CD4-positive, alpha-beta T cell treated with Interleukin-6 for 4 hours (primary cell): ENCODE results near the gene ARL15.

Experiments
- DNase-seq: peaks from one replicate; pipeline ENCODE4 v3.0.0-alpha.2; 2020; ENCODE audit warnings: mixed read lengths

ARL15 gene

DNA sequence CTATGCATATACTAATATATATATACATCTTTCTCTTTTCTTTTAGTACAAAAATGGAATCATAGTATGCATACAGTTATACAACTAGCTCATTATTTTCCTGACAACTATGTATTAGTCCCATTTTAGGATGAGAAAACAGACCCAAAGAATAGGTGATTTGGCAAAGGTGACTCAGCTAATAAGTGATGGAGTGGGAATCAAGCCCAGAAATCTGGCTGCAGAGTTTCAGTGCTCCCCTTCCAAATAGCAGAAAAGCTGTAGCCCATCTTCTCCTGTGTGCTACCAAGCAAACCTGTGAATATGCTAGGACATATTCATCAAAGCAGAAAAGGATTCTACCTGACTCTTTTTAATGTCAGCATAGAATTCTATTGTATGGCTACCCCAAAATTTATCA lies 114.7 kb downstream of the ARL15 start:
- DNase-seq, result no peak

DNA sequence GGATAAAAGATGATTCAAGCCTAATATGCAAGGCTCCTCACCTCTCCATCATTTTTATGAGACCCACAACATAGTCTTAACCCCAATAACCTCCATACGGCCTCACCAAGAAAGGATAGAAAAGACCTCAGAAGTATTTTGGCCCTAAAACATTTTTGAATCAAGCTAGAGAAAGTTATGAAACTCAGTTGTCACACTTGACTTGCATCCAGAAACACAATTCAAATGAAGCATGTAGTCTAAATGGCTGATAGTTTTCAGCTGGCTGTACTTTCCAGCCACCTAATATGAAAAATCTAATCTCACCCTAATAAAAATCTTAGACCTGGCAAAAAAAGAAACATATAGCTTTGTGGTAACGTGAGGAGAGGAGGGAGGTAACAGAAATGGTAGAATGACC lies 116.1 kb downstream of the ARL15 start:
- DNase-seq, result no peak

DNA sequence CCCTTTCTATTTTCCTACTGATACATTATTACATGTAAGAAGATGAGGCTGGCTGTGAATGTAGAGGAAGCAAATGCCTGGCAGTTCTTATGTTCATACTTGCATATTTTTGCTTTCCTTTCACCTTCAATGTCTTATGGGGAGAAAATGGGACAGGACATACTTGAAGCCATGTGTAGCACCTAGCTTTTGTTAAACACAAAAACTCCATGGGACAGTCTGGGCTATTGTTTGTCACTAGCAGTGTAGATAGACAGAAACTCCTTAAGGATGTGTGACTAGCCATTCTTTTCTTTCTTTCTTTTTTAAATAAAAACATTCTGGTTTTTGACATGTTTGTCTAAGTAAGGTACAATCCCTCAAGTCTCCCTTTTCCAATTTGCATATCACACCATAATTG lies 122.7 kb downstream of the ARL15 start:
- no peak for DNase-seq

DNA sequence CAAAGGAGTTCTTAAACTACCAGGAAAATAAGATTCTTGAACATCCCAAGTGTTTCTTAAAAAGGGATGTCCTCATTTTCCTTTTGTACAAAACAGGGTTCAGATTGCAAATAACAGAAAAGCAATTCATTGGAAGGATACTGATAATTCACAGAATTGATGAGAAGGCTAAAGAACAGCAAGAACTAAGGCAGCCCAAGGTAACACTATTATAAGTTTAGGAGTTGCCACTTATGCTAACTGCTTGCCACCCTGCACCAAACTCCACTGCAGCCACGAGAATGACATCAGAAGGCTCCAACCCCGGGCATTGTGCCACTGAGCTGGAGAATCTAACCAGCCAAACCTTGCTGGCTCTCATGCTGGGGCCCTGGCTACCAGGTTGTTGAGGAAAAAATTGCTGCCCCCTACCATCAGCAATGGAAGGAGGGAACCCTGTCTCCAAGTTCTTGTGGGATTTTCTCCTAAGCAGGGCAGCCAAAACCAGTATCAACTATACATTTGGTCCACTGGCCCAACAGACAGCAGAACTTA lies 123.4 kb downstream of the ARL15 start:
- no peak for DNase-seq

DNA sequence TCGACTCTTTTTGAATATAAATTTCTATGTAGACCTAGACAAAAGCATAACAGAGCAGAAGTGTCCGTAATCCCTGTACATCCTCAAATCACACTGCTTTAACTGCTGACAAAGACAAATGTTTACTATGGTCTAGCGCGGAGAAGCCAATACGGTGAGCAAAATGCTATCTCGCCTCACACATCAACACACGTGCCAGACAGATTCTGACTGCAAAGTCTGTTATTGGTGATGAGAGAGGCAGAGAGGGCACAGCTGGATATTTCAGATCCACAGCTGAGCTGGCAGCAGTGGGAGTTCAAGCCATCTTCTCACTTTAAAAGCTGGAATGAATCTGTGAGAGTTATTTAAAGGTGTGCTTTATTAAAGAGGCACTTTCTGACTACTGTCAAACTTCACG lies 124.3 kb downstream of the ARL15 start:
- no peak for DNase-seq

DNA sequence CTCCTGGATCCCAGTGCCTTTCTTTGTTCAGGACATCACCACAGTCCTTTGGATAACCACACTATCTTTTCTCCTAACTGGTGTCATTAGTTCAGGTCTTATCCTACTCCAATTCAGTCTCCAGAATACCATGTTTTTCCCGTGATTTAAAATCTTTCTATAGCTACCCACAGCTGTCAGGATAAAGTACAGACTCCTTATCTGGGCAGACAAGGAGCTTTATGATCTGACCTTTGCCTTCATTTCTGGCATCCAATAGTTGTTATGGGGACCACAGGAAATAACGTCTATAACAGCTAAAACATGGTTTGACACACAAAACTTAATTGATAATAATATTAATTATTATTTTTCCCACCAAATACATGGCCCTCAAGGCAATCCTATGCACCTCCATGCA lies 125.6 kb downstream of the ARL15 start:
- no peak for DNase-seq

DNA sequence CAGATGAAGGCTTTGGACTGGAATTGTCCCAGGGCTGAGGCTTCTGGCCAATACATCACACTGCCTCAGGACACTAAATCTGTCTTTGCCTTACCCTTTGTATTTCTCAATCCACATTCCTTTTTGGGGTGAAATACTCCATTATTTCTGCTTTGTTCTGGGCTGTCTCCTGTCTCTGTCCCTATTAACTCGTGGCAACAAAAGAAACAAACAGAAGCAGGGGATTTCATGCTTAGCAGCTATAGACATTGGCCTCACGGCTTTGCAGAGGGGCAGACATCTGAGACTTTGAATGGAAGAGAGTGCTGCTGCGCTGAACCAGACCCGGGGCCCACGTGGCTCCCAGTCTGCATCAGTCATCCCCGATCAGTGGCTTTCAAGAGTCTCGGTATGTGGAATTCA lies 129.7 kb downstream of the ARL15 start:
- no peak for DNase-seq

DNA sequence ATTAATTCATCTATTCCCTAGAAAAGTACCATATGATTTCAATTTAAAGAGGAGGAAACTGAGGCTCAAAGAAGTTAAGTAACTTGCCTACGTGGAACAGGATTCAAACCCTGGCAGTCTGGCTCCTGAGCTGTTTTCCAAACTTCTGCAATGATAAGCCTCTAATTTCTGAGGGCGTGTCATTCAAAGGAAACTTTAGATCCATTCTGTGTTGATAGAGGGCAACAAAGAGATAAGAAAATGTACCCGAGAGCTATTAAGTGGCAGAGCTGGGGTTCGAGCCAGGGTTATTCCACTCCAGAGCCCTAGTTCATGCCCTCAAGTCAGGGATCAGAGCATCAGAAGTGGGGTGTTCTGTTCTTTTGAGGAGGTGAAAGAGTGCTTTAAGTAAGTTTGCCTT lies 131.4 kb downstream of the ARL15 start:
- DNase-seq, result no peak

DNA sequence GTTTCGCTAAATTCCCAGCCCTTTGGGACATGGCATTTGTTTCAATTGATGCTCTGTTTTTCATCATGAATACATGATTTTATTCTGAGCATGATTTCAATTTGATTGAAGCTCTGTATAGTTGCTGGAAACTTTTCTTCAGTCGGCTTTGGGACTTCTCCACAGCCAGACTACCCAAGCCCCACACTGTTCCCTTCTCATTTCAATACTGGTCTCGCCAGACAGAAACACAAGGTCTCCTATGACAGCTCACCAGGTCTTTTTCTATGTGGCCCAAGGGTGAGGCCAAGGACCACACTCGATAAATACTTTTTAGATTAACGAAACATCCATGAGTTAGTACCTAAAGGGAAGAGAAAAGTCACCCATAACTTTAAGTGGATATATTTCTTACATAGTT lies 132.2 kb downstream of the ARL15 start:
- no peak for DNase-seq

DNA sequence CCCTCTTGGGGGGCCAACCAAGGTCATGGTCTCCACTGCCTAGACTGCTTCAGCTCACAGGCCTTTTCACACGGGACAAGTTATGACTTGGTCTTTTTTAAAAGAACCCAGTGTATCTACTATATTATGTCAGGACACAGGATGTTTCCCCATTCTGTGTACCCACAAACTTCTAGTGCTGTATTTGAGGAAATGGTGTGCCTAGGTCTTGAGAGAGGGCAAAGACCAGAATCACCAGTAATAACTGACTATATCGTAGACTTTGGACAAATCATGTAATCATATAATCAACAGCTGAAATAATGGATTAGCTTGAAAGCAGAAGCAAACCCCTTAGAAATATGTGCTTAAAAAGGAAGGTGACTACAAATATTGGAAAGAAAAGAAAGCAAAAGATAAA lies 133.3 kb downstream of the ARL15 start:
- no peak for DNase-seq

DNA sequence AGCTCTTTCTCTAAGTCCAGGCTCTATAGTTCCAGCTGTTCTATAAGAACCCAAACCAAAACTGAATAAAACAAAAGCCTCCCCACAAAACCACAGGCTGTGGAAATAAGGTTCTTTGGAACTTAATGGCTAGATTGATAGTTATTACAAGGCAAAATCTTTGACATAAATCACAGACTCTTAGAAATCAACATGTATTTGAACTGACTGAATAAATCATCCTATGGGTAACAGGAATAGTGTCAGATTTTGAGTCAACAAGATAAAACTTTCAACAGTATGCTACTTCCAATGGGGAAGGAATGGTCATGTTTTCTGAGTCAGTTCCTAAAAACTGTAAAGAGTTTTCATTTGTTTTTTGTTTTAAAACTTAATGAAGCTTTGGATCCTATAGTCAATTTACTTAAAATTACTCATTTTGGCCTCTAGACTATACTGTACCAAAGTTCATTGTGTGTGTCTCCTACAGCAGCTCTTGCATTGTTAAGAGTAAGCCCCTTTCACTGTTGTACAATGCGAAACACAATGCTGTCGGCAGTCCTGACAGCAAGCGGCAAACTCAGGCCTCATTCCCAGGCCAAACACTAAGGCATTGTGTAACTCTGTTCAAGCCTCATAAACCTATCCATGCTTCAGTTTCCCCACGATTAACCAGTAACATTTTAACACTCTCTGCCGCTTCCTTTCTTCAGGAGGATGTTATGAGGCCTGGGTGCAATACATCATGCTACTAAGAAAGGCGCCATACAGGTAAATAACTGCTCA lies 134.1 kb downstream of the ARL15 start:
- DNase-seq, result no peak

DNA sequence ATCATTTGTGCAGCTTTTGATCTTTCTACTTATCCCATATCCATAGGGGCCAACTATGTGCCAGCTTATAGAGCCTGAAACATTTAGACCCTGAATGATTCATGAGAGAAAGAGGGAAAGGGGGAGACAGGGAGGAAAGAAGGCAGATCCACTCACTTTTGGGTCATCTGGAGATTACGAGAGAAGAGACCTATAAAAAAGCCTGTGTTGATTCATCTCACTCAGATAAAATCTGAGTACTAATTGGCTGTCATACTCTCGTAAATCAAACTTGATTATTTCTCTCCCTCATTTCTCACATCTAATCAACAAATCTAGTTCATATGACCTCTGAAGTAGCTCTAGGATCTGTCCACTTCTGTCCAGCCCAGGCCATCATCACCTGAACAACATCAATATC lies 137.1 kb downstream of the ARL15 start:
- no peak for DNase-seq

DNA sequence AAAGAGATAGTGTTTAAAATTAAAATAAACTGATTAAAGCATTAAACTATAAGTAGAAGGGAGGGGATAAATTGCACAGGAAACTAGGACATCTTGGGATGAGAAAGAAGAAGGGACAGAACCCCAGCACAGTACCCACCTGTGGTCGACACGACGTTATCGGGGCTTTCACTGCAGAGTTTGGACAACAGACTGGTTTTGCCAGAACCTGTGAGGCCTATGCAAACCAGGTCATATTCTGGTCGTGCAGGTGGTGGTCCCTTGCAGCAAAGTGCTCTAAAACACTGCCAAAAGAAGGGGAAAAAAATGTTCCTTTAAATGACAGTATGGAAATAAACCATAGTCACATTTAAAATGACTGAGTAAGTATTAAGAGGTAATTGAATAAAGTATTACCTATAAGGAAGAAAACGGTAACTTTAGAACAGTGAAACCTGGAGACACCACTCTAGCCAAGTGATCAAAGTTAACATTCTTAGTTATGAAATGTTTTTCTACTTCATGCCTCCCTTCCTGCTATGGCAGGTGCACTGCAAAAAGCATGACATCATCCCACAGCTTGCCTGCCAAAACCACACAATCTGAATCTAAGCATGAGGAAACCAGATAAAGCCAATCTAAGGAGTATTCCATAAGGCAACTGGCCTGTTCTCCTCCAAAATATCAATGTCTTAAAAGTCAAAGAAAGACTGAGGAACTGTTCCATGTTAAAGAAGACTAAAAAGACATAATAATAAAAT lies 138.6 kb downstream of the ARL15 start:
- no peak for DNase-seq

DNA sequence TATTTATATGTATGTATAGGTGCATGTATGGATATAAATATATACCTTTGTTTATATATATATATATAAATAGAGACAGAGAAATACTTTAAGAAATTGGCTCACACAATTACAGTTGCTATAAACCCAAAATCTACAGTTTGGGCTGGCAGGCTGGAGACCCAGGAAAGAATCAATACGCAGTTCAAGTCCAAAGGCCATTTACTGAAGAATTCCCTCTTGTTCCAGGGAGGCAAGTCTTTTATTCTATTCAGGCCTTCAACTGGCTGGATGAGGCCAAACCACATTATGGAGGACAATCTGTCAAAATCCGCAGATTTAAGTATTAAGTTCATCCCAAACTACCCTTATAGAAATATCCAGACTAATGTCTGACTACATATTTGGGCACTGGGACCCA lies 144.7 kb downstream of the ARL15 start:
- DNase-seq, result no peak

DNA sequence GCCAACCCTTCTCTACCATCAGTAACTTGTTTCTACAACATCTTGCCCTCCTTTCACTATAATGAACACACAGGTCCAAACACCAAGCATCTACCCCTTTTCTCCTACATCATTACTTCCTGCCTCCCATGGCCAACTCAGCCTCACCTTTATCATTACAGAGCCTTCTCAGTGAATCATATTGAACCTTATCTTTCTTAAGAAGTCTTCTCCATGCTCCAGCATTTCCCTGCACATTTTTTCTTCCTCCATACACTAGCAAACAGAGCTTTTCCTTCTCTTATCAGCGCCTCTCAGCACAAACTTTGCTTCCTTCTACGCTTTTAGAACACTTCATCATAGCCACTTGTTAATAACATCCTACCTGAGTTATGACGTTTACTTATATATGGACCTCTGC lies 148.2 kb downstream of the ARL15 start:
- no peak for DNase-seq

DNA sequence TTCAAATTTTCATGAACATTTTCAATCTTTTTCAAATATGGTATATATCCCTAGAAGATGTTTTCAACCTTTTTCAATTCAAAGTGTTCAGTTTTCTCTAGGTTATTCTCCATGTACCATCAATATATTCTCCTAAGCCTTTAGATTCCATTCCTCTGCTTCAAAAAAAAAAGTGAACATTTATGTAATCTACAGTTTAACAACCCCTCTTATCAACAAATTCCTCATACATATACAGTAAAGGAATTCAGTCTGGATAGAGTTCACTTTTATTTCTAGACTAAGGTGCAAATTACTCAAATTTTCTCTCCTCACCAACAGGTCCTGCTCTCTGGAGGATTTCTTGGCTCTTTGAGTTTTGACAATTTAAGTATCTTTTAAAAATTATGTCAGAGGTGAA lies 150.0 kb downstream of the ARL15 start:
- no peak for DNase-seq

DNA sequence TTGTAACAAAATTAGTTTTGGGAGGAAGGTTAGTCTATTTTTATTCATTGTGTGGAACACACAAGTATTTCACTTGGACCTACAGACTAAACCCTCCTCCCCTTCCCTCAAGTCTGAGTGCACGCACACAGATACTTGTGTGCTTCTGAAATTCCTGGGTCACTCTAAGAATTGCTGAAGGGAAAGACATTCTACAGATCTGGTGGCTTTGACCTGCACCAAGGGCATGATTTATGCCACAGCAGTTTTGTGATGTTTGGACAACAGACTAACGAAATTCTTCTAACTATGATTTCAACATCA lies 150.5 kb downstream of the ARL15 start:
- DNase-seq, result no peak

DNA sequence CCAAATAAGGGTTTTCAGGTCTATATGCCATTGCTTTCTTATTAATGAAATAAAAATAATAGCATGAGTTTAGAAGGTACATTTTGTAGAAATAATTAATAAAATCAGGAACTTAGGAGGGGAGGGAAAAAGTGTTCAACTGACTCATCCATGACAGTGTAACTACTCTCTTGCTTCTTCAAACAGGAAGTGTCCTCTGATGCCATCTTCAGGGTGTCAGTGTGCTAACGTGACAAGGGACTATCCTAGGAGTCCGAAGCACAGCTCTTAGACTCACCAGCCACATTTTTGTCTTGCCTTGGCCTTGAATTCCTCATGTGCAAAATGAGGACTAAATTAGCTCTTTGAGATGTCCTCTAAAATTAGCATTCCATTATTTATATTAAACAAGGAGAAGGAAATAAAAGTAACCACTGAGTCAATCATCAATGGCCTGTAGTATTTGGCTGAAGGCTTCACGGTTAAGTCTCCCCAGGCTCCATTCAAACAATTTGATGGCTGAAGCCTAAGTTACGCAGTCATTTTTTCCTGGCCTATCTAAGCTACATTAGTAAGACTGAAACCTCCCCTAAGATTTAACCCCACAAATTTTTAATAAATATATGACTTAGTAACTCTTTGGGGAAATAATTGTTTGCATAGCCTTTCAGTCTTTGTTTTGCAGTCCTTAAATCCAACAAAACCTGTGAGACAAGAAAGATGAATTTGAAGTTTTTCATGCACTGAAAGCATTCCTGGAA lies 151.1 kb downstream of the ARL15 start:
- no peak for DNase-seq

DNA sequence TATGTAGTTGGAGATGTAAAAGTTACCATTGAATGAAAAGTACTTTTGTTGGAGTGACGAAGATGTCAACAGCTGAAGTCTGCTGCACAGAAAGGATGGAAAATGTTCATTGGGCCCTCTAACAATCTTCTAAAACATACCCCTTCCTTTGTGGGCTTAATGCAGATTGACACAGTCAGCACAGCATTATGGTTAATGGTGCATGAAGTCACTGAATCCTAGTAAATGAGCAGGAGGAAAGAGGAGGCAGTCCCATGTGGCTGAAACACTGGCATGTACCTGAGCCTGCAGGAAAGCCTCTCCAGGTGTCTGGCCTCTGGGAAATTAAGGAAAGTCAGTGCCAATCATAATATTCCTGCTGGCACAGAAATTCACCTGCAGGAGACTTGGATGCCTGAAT lies 153.8 kb downstream of the ARL15 start:
- DNase-seq, result no peak

DNA sequence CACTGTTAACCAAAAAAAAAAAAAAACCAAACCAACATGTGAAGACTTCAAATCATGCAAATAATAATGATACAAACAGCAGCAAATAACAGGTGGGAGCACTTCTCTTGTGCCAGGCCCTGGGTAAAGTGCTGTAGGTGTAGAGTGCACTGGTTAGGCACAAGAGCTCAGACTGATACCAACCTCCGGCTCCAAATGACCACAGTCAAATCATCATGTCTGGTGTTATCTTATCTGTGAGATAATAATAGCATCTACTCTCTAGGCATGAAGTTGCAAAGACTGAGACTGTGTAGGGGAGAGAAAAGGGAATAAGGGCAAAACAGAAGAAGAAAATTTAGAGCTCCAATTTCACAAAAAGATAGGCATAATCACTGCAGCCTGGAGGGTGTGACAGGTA lies 159.5 kb downstream of the ARL15 start:
- DNase-seq, result no peak

DNA sequence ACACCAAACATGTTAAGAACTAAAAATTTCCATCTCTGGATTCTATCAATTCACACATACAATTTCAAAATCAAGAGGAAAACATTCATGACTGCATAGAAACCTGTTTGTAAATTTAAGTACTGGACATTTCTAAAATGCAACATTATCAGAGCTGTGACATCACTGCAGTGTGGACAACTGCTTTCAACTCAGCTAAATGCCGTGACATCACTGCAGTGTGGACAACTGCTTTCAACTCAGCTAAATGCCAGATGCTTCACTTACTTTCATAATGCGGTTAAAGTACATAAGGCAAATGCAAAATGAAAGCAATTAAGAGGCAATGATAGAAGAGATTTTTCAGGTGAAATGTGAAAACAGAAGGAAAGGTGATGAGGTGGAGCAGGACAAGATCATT lies 161.5 kb downstream of the ARL15 start:
- DNase-seq, result no peak

DNA sequence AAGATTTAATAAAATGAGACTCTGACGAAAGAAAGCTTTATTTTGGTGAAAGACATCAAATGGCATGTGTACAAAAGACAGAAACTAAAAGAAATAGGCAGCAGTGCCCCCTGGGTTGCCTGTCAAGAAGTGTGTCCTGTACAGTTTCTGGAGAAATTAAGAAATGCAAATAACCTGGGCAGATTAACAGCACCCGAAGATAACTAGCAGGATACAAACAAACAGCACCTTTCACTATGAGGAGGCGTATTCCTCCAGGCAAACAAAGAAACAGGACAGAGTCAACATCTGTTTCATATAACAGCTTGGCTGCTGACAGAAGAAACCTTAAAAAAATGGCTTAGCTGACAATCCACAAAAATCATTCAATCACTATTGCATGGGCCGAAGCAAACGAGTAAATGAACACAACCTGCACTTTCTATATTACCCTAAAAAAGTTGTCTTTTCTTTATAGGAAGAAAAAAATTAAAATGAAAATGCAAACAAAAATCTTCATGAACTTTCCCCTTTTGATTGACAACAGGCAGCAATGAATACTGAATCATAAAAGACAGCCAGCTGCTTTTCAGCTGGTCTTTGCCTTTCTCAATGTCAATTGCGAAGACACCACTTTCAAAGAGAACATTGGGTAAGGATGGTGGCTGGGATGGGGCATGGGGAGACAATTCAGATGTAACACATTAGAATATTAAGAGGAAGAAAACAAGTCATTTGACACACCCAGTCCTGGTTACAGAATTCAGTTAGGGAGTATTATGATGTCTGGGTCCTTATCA lies 162.1 kb downstream of the ARL15 start:
- DNase-seq, result no peak

DNA sequence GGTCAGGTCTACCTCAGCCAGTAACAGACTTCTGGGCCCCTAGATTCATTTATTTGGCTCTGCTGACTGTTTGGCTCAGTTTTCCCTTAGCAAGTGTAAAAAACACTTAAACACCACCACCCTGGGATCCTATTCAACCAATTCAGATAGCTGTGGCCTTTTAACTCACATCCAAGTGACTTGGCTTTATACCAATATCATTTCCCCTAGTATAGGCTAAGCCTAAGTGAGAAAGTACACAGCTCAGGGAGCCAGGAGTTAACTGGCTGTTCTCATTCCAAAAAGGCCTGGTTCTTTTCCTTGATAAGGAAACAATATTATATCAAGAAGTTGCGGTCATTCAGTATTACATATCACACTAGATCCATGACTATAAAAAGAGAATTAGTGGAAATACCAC lies 163.5 kb downstream of the ARL15 start:
- no peak for DNase-seq
